ENCODE measurements around the gene SLC24A3. TPM values are rescaled to one million over a fixed set of nuclear protein-coding genes. Genes with fewer than 3 reads are reported as not detected.

The SLC24A3 gene
- total and polyA plus RNA-seq, 2 of the 13 experiments (the other 11 are each of a cell fraction or from before 2014, with no cell fraction given): not detected

DNA sequence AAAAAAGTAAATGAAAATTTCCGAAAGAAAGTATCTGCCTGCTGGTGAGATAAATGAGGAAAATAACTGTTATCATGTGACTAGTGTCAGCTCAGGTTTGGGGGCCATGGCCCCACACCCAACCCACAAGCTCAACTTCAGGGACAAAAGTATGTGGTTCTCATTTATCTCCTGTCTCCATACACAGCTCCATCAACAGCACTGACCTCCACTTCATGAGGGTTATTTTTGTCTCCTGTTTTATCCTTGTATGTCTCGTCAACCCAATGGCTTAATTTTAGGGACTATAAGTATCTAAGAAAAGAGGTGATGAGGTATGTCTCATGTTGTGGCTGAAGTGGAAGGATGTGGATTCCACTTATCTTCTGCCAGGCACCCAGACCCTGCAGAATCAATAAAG, 274.0 kb downstream of the SLC24A3 start:
- Histone ChIP-seq H3K4me2 (ENCODE audit: low read depth, low read length) (no peak overlapping the region), H3K79me2 (ENCODE audit: insufficient read depth, low read length) (no peaks in the 10 kb centered on the region), H2AFZ (ENCODE audit: low read length) (no peak overlapping the region), H3K36me3 (replicated peaks in 1 of 2; ENCODE audit: control insufficient read depth in 1 of 2, insufficient read depth in 2 of 2, low read length in 2 of 2) (no peaks in the 10 kb centered on the region), H3K9ac (ENCODE audit: insufficient read depth, low read depth, low read length) (no peak overlapping the region), H3K27me3 (ENCODE audit: control insufficient read depth in 1 of 2, insufficient read depth in 2 of 2, low read length in 2 of 2) (no peaks in the 10 kb centered on the region), H3K4me3 (replicated peaks in 1 of 3; ENCODE audit: insufficient read depth in 1 of 3, low read depth in 2 of 3, low read length in 3 of 3) (no peak overlapping the region), H3K9me3 (ENCODE audit: low read length) (no peaks in the 10 kb centered on the region), H3K27ac (ENCODE audit: extremely low read length, insufficient read depth, low read length) (no peak overlapping the region), H3K4me1 (ENCODE audit: insufficient read depth, low read length) (no peaks in the 10 kb centered on the region), H4K20me1 (ENCODE audit: insufficient read depth, low read length) (no peaks in the 10 kb centered on the region)
- in situ Hi-C loops (cut with HindIII; ENCODE audit: extremely low pct_ligation_motif_present, low pct_unique_long_range_greater_than_20kb) (no loop called here), intact Hi-C loops (cut with micrococcal nuclease; ENCODE audit: unreplicated experiment) (no loop called here)
- 4% methylated on average over 2 of the region's 2 CpGs for WGBS (ENCODE audit: low lambda C conversion rate)
- no peak for FAIRE-seq
- POLR2A ChIA-PET: no interaction called here
- no peak for ATAC-seq
- CTCF ChIA-PET (ENCODE audit: low intra/inter-chr PET ratio, low total read pairs): no interaction called here
- BruUV-seq (replicated peaks): no TSS peak
- DNase-seq (ENCODE audit: low spot score): no peak
- TF ChIP-seq, protein P1, sequence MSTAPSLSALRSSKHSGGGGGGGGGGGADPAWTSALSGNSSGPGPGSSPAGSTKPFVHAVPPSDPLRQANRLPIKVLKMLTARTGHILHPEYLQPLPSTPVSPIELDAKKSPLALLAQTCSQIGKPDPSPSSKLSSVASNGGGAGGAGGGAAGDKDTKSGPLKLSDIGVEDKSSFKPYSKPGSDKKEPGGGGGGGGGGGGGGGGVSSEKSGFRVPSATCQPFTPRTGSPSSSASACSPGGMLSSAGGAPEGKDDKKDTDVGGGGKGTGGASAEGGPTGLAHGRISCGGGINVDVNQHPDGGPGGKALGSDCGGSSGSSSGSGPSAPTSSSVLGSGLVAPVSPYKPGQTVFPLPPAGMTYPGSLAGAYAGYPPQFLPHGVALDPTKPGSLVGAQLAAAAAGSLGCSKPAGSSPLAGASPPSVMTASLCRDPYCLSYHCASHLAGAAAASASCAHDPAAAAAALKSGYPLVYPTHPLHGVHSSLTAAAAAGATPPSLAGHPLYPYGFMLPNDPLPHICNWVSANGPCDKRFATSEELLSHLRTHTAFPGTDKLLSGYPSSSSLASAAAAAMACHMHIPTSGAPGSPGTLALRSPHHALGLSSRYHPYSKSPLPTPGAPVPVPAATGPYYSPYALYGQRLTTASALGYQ (CRISPR knock-in tag; IDR thresholded peaks at IDR 0.05): no peak
- no peak for TF ChIP-seq PCBP1 (IDR thresholded peaks at IDR 0.05; ENCODE audit: borderline replicate concordance, low read depth, low read length)
- TF ChIP-seq, protein P2, sequence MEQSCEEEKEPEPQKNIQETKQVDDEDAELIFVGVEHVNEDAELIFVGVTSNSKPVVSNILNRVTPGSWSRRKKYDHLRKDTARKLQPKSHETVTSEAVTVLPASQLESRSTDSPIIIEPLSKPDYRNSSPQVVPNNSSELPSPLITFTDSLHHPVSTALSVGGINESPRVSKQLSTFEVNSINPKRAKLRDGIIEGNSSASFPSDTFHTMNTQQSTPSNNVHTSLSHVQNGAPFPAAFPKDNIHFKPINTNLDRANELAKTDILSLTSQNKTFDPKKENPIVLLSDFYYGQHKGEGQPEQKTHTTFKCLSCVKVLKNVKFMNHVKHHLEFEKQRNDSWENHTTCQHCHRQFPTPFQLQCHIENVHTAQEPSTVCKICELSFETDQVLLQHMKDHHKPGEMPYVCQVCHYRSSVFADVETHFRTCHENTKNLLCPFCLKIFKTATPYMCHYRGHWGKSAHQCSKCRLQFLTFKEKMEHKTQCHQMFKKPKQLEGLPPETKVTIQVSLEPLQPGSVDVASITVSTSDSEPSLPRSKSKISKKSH (CRISPR knock-in tag; IDR thresholded peaks at IDR 0.05; ENCODE audit: borderline replicate concordance): no peak
- TF ChIP-seq NFIB (CRISPR knock-in tag; IDR thresholded peaks at IDR 0.05; ENCODE audit: borderline replicate concordance): no peak
- TF ChIP-seq IKZF1 (IDR thresholded peaks at IDR 0.05): no peak
- TF ChIP-seq ZNF614 (CRISPR knock-in tag; IDR thresholded peaks at IDR 0.05; ENCODE audit: borderline replicate concordance): no peak
